WI38 (cell line): ENCODE results near the gene CSTF2.

Source experiments
- H3K4me3 ChIP-seq: 2 replicates; pipeline ENCODE4 v1.5.1; 2011; ENCODE audit warnings: low read depth, mild to moderate bottlenecking, control low read depth, low read length
- CTCF ChIP-seq: IDR thresholded peaks from 2 replicates; pipeline ENCODE4 v1.5.1; 2012; ENCODE audit warnings: low read depth, mild to moderate bottlenecking, control low read depth, low read length

CSTF2 gene

GRCh38 chrX:100852810-100853209 lies 32.6 kb downstream of the CSTF2 start:
- no peak overlapping the region for H3K4me3 ChIP-seq
- no peak for TF ChIP-seq CTCF

GRCh38 chrX:100863326-100863864 lies 43.2 kb downstream of the CSTF2 start:
- no peak for TF ChIP-seq CTCF
- no peak overlapping the region for H3K4me3 ChIP-seq

GRCh38 chrX:100864657-100865391 lies 44.6 kb downstream of the CSTF2 start:
- H3K4me3 ChIP-seq, result no peak overlapping the region
- TF ChIP-seq CTCF, result no peak

GRCh38 chrX:100868273-100868672 lies 48.1 kb downstream of the CSTF2 start:
- no peak for TF ChIP-seq CTCF
- H3K4me3 ChIP-seq, result no peak overlapping the region

GRCh38 chrX:100870527-100870926 lies 50.3 kb downstream of the CSTF2 start:
- no peak for TF ChIP-seq CTCF
- H3K4me3 ChIP-seq, result no peak overlapping the region

GRCh38 chrX:100871594-100872560 lies 51.7 kb downstream of the CSTF2 start:
- H3K4me3 ChIP-seq, result no peak overlapping the region
- no peak for TF ChIP-seq CTCF
